NCI-H1436 (cell line): ENCODE results near the gene PDE6A.
"Not testable (repeated sequence)": the region's sequence is repeated elsewhere in the genome, so short reads cannot be mapped to it uniquely, and the experiment has no call there.

ENCODE experiments used
- DNase-seq: peaks from one replicate; lab custom pipeline; 2025; lab: John Stamatoyannopoulos, UW

PDE6A gene

GRCh38 chr5:149860801-149861322 lies 83.7 kb downstream of the PDE6A start:
- no peak for DNase-seq

GRCh38 chr5:149859746-149860145 lies 84.8 kb downstream of the PDE6A start:
- no peak for DNase-seq

- DNase-seq, result not testable (repeated sequence)
Measured at GRCh38 chr5:149858481-149858880, 86.1 kb downstream of the PDE6A start.

- DNase-seq, result no peak
Measured at GRCh38 chr5:149857499-149857898, 87.1 kb downstream of the PDE6A start.

- peak; percentile 3 for DNase-seq
Measured at GRCh38 chr5:149855366-149855765, 89.2 kb downstream of the PDE6A start.

GRCh38 chr5:149854866-149855265 lies 89.7 kb downstream of the PDE6A start:
- DNase-seq, result no peak

- DNase-seq, result no peak
Measured at GRCh38 chr5:149853701-149854100, 90.9 kb downstream of the PDE6A start.

- DNase-seq, result no peak
Measured at GRCh38 chr5:149853331-149853648, 91.3 kb downstream of the PDE6A start.

GRCh38 chr5:149852641-149853330 lies 91.8 kb downstream of the PDE6A start:
- DNase-seq, result peak; percentile 30

GRCh38 chr5:149851211-149851610 lies 93.4 kb downstream of the PDE6A start:
- DNase-seq, result no peak

GRCh38 chr5:149849966-149850910 lies 94.4 kb downstream of the PDE6A start:
- DNase-seq, result no peak

- no peak for DNase-seq
Measured at GRCh38 chr5:149849280-149849965, 95.2 kb downstream of the PDE6A start.

GRCh38 chr5:149847611-149848010 lies 97.0 kb downstream of the PDE6A start:
- no peak for DNase-seq

- no peak for DNase-seq
Measured at GRCh38 chr5:149846021-149846420, 98.6 kb downstream of the PDE6A start.

- DNase-seq, result no peak
Measured at GRCh38 chr5:149845601-149846000, 99.0 kb downstream of the PDE6A start.

GRCh38 chr5:149841851-149842793 lies 102.5 kb downstream of the PDE6A start:
- DNase-seq, result no peak

GRCh38 chr5:149840226-149840825 lies 104.3 kb downstream of the PDE6A start:
- DNase-seq, result no peak

GRCh38 chr5:149839761-149840160 lies 104.8 kb downstream of the PDE6A start:
- no peak for DNase-seq

GRCh38 chr5:149838881-149839739 lies 105.5 kb downstream of the PDE6A start:
- no peak for DNase-seq
